OCI-M2 (cell line): ENCODE data around the gene DLL3.
A peak's percentile ranks its signal among the peaks of the same experiment; 100 is the strongest.

ENCODE experiments used
- DNase-seq: peaks from one replicate; lab custom pipeline; 2025; ENCODE audit not compliant: unreplicated experiment; lab: John Stamatoyannopoulos, UW

Gene DLL3

GRCh38 chr19:39515551-39516191, 16.9 kb downstream of the DLL3 start:
- DNase-seq, result no peak

- no peak for DNase-seq
Observed at GRCh38 chr19:39516270-39516669, 17.5 kb downstream of the DLL3 start.

- no peak for DNase-seq
Observed at GRCh38 chr19:39517432-39517831, 18.7 kb downstream of the DLL3 start.

- DNase-seq, result no peak
Observed at GRCh38 chr19:39518458-39518857, 19.7 kb downstream of the DLL3 start.

GRCh38 chr19:39518975-39519374, 20.2 kb downstream of the DLL3 start:
- no peak for DNase-seq

GRCh38 chr19:39520541-39521484, 22.1 kb downstream of the DLL3 start:
- no peak for DNase-seq

GRCh38 chr19:39524495-39524894, 25.7 kb downstream of the DLL3 start:
- no peak for DNase-seq

- no peak for DNase-seq
Observed at GRCh38 chr19:39525205-39525604, 26.5 kb downstream of the DLL3 start.

GRCh38 chr19:39531834-39532232, 33.1 kb downstream of the DLL3 start:
- DNase-seq, result no peak

GRCh38 chr19:39532233-39533002, 33.7 kb downstream of the DLL3 start, which contains the start of gene EID2B:
EID2B (minus strand) TSS chr19:39532852; CDS start chr19:39532802, 50 bp downstream.
- peak; percentile 99 for DNase-seq

GRCh38 chr19:39533003-39533512, 34.3 kb downstream of the DLL3 start:
- no peak for DNase-seq

- DNase-seq, result no peak
Observed at GRCh38 chr19:39533791-39534190, 35.0 kb downstream of the DLL3 start.

GRCh38 chr19:39539165-39539517, 40.4 kb downstream of the DLL3 start:
- DNase-seq, result no peak

GRCh38 chr19:39539518-39540332, 41.0 kb downstream of the DLL3 start, which contains the start of gene EID2:
EID2 (minus strand) TSS chr19:39540161; CDS start chr19:39540079, 82 bp downstream.
- DNase-seq, result peak; percentile 95

GRCh38 chr19:39540333-39540673, 41.6 kb downstream of the DLL3 start:
- no peak for DNase-seq

- DNase-seq, result no peak
Observed at GRCh38 chr19:39542206-39542605, 43.5 kb downstream of the DLL3 start.

GRCh38 chr19:39543477-39543857, 44.7 kb downstream of the DLL3 start:
- DNase-seq, result no peak

GRCh38 chr19:39544226-39544903, 45.6 kb downstream of the DLL3 start:
- no peak for DNase-seq

- DNase-seq, result no peak
Observed at GRCh38 chr19:39544911-39545310, 46.2 kb downstream of the DLL3 start.

- DNase-seq, result no peak
Observed at GRCh38 chr19:39546599-39546998, 47.9 kb downstream of the DLL3 start.
